GM23338 (cell line): ENCODE measurements around the gene PARD3. TPM values are rescaled to one million over a fixed set of nuclear protein-coding genes. Genes with fewer than 3 reads are reported as not detected.

ENCODE experiments used
- ATAC-seq: fragments of 200-7000 bp; cut with Tn5 transposase; 3 replicates; pipeline ENCODE4 v1.9.1; 2020
- DNase-seq: peaks from one replicate; pipeline ENCODE4 v3.0.0-alpha.2; 2015; ENCODE audit warnings: low spot score
- H2AFZ ChIP-seq: fragments of 200-600 bp; sonication (generic); 2 replicates; pipeline ENCODE4 v1.8.0; 2016; ENCODE audit warnings: antibody characterized with exemption, mild to moderate bottlenecking, moderate library complexity
- H3F3A ChIP-seq: fragments of 200-600 bp; sonication (generic); replicated peaks from 2 replicates; pipeline ENCODE4 v1.8.0; 2017; ENCODE audit warnings: antibody characterized with exemption, mixed run types, low read depth
- H3K27ac ChIP-seq: fragments of 200-600 bp; sonication (generic); 2 replicates; pipeline ENCODE4 v1.6.1; 2016; ENCODE audit warnings: low read depth
- H3K27me3 ChIP-seq: fragments of 200-600 bp; sonication (generic); 2 replicates; pipeline ENCODE4 v1.8.0; 2016; ENCODE audit warnings: mild to moderate bottlenecking, mixed run types, moderate library complexity; ENCODE audit not compliant: insufficient read depth
- H3K36me3 ChIP-seq: fragments of 200-600 bp; sonication (generic); 2 replicates; pipeline ENCODE4 v1.8.0; 2016; ENCODE audit warnings: mild to moderate bottlenecking; ENCODE audit not compliant: insufficient read depth
- H3K4me1 ChIP-seq: fragments of 200-600 bp; sonication (generic); 2 replicates; pipeline ENCODE4 v1.8.0; 2016; ENCODE audit warnings: mild to moderate bottlenecking, moderate library complexity; ENCODE audit not compliant: insufficient read depth
- H3K4me2 ChIP-seq: fragments of 200-600 bp; sonication (generic); 2 replicates; pipeline ENCODE4 v1.7.1; 2017; ENCODE audit warnings: mixed run types
- H3K4me3 ChIP-seq: fragments of 200-600 bp; sonication (generic); 2 replicates; pipeline ENCODE4 v1.6.1; 2016; ENCODE audit warnings: mixed run types
- H3K79me2 ChIP-seq: fragments of 200-600 bp; sonication (generic); replicated peaks from 2 replicates; pipeline ENCODE4 v1.8.0; 2017; ENCODE audit warnings: mild to moderate bottlenecking; ENCODE audit not compliant: insufficient read depth
- H3K9me2 ChIP-seq: fragments of 200-600 bp; sonication (generic); 2 replicates; pipeline ENCODE4 v1.8.0; 2017; ENCODE audit not compliant: insufficient read depth
- H4K20me1 ChIP-seq: fragments of 200-600 bp; sonication (generic); replicated peaks from 2 replicates; pipeline ENCODE4 v1.8.0; 2017; ENCODE audit warnings: mild to moderate bottlenecking; ENCODE audit not compliant: insufficient read depth
- H3K27ac Mint-ChIP-seq: 2 replicates; pipeline ENCODE4 v1.8.0; 2020; ENCODE audit warnings: inconsistent platforms, mild to moderate bottlenecking, moderate library complexity, mixed read lengths
- H3K27me3 Mint-ChIP-seq: 3 replicates; pipeline ENCODE4 v1.8.0; 2022; ENCODE audit warnings: low read depth, mild to moderate bottlenecking, moderate library complexity, mixed read lengths, inconsistent platforms; ENCODE audit not compliant: insufficient read depth, poor library complexity
- H3K36me3 Mint-ChIP-seq: 3 replicates; pipeline ENCODE4 v1.8.0; 2021; ENCODE audit warnings: low read depth, mild to moderate bottlenecking, inconsistent platforms, moderate library complexity, mixed read lengths
- H3K4me1 Mint-ChIP-seq: 3 replicates; pipeline ENCODE4 v1.8.0; 2020; ENCODE audit warnings: mild to moderate bottlenecking, inconsistent platforms, mixed read lengths
- H3K4me3 Mint-ChIP-seq: 3 replicates; pipeline ENCODE4 v1.8.0; 2021; ENCODE audit warnings: moderate library complexity, mild to moderate bottlenecking, inconsistent platforms, mixed read lengths
- H3K9me3 Mint-ChIP-seq: 3 replicates; pipeline ENCODE4 v1.8.0; 2020; ENCODE audit warnings: moderate library complexity, mild to moderate bottlenecking, inconsistent platforms, mixed read lengths
- CTCF ChIP-seq, 2 experiments: fragments of 200-600 bp in 1 of 2; sonication (generic) in 1 of 2; conservative IDR thresholded peaks; 2 replicates each; pipeline versions ENCODE4 v1.5.1 to v1.6.1; 2016 to 2017; ENCODE audit warnings: antibody characterized with exemption in 2 of 2, low read depth in 2 of 2, mild to moderate bottlenecking in 2 of 2, moderate library complexity in 1 of 2
- ETS1 ChIP-seq: IDR thresholded peaks from 2 replicates; pipeline ENCODE4 v1.6.1; 2016; ENCODE audit warnings: antibody characterized with exemption
- JUNB ChIP-seq: IDR thresholded peaks from one replicate; pipeline ENCODE4 v1.6.1; 2016; ENCODE audit warnings: antibody characterized with exemption; ENCODE audit not compliant: unreplicated experiment
- NANOG ChIP-seq: IDR thresholded peaks from 2 replicates; pipeline ENCODE4 v1.6.1; 2016; ENCODE audit warnings: antibody characterized with exemption, borderline replicate concordance
- REST ChIP-seq: IDR thresholded peaks from one replicate; pipeline ENCODE4 v1.6.1; 2018; ENCODE audit warnings: antibody characterized with exemption; ENCODE audit not compliant: unreplicated experiment
- STAT1 ChIP-seq: IDR thresholded peaks from one replicate; pipeline ENCODE4 v1.6.1; 2016; ENCODE audit warnings: antibody characterized with exemption; ENCODE audit not compliant: unreplicated experiment
- ZNF114 ChIP-seq: fragments of 250-450 bp; sonication (Bioruptor Pico); IDR thresholded peaks from 2 replicates; pipeline ENCODE4 v1.5.0; 2020; ENCODE audit warnings: mild to moderate bottlenecking, moderate library complexity
- ZNF331 ChIP-seq: fragments of 250-450 bp; sonication (Bioruptor Pico); IDR thresholded peaks from 2 replicates; pipeline ENCODE4 v1.5.0; 2020; ENCODE audit warnings: low read depth, mild to moderate bottlenecking, moderate library complexity
- polyA plus RNA-seq: library from polyadenylated mRNA; unstranded; fragments of >200 nt; fragmentation: Nextera tagmentation; extraction: Ambion mirVana; gene quantifications from 2 replicates; pipeline ENCODE4 v1.2.1, GENCODE V29; 2016
- total RNA-seq: library from RNA; depleted of rRNA; stranded (reverse); fragments of >200 nt; shearing (Covaris generic); gene quantifications from 2 replicates; pipeline ENCODE4 v1.2.3, GENCODE V29; 2014

The PARD3 gene
- total and polyA plus RNA-seq, 2 experiments from 2014 or later: 30.2 to 51.4 TPM

- H2AFZ ChIP-seq: no peak overlapping the region
- H3K36me3 ChIP-seq: no peaks in the 10 kb centered on the region; the same call in 1 of the 2 replicates
- Mint-ChIP-seq H3K4me1 (peaks cover 60% of the 10 kb centered on the region), H3K9me3 (no peaks in the 10 kb centered on the region), H3K4me3 (no peak overlapping the region), H3K36me3 (no peaks in the 10 kb centered on the region), H3K27ac (no peak overlapping the region), H3K27me3 (peaks cover 11% of the 10 kb centered on the region)
- ATAC-seq: no peak
- no peaks in the 10 kb centered on the region for H3K9me2 ChIP-seq
- H3K4me3 ChIP-seq: no peak overlapping the region
- no peak for DNase-seq
- no peak overlapping the region for H3K27ac ChIP-seq
- H3K79me2 ChIP-seq: peaks cover 98% of the 10 kb centered on the region
- peaks cover 41% of the 10 kb centered on the region for H4K20me1 ChIP-seq
- H3K4me2 ChIP-seq: no peak overlapping the region; the same call in 1 of the 2 replicates
- no peaks in the 10 kb centered on the region for H3K27me3 ChIP-seq
- no peaks in the 10 kb centered on the region; the same call in 1 of the 2 replicates for H3F3A ChIP-seq
- peaks cover 48% of the 10 kb centered on the region for H3K4me1 ChIP-seq
- no peak for TF ChIP-seq ETS1
- no peak for TF ChIP-seq STAT1
These were observed 44.0 kb downstream of the PARD3 start for GRCh38 chr10:34771106-34771505.

GRCh38 chr10:34769899-34770298 is 45.2 kb downstream of the PARD3 start:
- H2AFZ ChIP-seq: no peak overlapping the region
- ATAC-seq: no peak
- Mint-ChIP-seq H3K36me3 (no peaks in the 10 kb centered on the region), H3K4me1 (peaks cover 64% of the 10 kb centered on the region), H3K27me3 (peaks cover 11% of the 10 kb centered on the region), H3K9me3 (no peaks in the 10 kb centered on the region), H3K27ac (peak overlapping the region; percentile 25; the same call in 1 of the 2 replicates), H3K4me3 (no peak overlapping the region)
- no peaks in the 10 kb centered on the region; the same call in 1 of the 2 replicates for H3F3A ChIP-seq
- DNase-seq: no peak
- no peaks in the 10 kb centered on the region for H3K9me2 ChIP-seq
- peaks cover 53% of the 10 kb centered on the region for H4K20me1 ChIP-seq
- H3K36me3 ChIP-seq: no peaks in the 10 kb centered on the region; the same call in 1 of the 2 replicates
- H3K4me1 ChIP-seq: peaks cover 59% of the 10 kb centered on the region
- no peak overlapping the region for H3K27ac ChIP-seq
- no peaks in the 10 kb centered on the region for H3K27me3 ChIP-seq
- peaks cover 98% of the 10 kb centered on the region for H3K79me2 ChIP-seq
- H3K4me3 ChIP-seq: no peak overlapping the region
- H3K4me2 ChIP-seq: no peak overlapping the region
- TF ChIP-seq CTCF (conservative IDR thresholded peaks at IDR 0.05; ENCODE audit: low read depth in 2 of 2) (no peak), ZNF114 (CRISPR knock-in tag) (no peak), ETS1 (no peak), ZNF331 (CRISPR knock-in tag) (no peak), REST (no peak), JUNB (no peak), NANOG (no peak), STAT1 (no peak)
